Measurements from ENCODE around the gene AFF1.
"Not testable (repeated sequence)": the region's sequence is repeated elsewhere in the genome, so short reads cannot be mapped to it uniquely, and the experiment has no call there.

Gene AFF1

GRCh38 chr4:87055311-87055710 lies 120.5 kb downstream of the AFF1 start:
- DNase-seq (ENCODE audit: low read depth): no peak

DNA sequence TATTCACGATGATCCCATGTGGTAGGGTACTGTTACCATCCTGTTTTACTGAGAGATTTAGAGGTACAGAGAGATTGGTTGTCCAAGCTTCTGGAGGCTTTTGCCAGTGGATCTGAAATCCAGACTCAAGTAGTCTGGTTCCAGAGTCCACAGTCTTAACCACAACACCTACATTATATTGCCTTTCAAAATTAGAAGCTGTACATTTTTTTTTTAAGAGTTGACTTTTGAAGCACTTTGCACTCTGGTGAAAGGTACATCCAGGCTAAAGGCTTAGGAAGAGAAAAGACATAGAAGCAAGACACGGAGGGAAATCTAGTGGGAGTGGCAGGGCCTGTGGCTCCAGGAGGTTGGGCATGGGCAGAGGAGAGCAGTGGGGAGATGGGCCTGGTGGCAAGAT lies 122.1 kb downstream of the AFF1 start:
- no peak for DNase-seq (ENCODE audit: low read depth)

GRCh38 chr4:87057835-87058355 lies 123.1 kb downstream of the AFF1 start:
- no peak for DNase-seq (ENCODE audit: low read depth)

DNA sequence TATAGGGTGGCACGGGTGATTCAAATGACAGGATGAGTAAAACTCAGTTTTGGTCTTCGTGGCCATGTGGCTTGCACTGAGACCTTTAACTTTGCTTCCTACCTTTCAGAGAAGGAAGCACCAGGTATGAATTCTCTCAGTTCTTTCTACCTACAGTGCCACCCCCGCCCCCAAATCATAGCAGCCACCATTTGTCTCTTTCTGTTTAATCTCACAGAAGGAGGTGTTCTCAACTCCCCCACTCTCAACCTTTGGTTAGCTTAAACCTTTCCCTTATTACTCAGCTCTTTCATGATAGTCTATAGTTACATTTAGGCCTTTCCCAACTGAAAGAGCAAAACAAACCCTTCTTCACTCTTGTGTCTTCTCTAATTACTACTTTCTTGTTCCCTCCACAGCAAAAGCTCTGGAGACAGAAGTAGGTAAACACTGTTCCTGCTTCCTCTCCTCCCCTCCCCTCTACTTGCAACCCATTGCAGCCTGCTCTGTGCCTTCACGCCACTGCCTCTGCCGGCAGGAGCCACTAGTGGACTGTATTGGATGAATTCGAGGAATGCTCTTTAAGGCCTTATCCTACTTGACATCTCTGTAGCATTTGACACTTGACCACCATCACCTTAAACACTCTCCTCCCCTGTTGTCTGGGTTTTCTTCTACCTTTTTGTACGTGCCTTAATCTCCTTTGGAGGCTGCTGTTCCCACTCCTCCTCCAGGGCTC lies 123.7 kb downstream of the AFF1 start:
- DNase-seq (ENCODE audit: low read depth): no peak

DNA sequence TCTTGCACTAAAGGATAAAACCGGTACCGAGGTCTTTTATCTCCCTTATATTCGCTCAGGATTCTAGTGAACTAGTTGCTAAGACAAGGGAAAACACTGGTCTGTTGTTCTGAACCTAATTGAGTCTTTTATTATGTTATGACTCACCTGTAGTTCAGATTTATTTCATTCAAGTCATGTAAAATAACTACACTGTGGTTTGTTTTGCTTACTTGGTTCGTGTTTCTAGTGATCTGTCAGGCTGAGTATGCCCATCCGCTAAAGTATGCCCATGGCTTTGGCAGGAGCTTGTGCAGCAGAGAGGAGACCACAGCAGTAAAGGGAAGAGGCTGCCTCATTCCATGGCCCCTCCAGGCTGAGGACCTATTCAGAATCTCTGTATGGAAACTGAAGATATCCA lies 126.1 kb downstream of the AFF1 start:
- no peak for DNase-seq (ENCODE audit: low read depth)

DNA sequence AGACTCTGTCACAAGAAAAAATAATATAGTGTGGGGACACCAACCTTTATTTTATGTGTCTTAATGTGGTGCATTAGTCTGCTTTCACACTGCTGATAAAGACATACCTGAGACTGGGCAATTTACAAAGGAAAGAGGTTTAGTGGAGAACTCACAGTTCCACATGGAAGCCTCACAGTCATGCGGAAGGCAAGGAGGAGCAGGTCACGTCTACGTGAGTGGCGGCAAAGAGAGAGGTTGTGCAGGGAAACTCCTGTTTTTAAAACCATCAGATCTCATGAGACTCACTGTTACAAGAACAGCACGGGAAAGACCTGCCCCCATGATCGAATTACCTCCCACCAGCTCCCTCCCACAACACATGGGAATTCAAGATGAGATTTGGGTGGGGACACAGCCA lies 130.2 kb downstream of the AFF1 start:
- no peak for DNase-seq (ENCODE audit: low read depth)

- no peak for DNase-seq (ENCODE audit: low read depth)
These were observed 131.8 kb downstream of the AFF1 start for GRCh38 chr4:87066403-87067123.

DNA sequence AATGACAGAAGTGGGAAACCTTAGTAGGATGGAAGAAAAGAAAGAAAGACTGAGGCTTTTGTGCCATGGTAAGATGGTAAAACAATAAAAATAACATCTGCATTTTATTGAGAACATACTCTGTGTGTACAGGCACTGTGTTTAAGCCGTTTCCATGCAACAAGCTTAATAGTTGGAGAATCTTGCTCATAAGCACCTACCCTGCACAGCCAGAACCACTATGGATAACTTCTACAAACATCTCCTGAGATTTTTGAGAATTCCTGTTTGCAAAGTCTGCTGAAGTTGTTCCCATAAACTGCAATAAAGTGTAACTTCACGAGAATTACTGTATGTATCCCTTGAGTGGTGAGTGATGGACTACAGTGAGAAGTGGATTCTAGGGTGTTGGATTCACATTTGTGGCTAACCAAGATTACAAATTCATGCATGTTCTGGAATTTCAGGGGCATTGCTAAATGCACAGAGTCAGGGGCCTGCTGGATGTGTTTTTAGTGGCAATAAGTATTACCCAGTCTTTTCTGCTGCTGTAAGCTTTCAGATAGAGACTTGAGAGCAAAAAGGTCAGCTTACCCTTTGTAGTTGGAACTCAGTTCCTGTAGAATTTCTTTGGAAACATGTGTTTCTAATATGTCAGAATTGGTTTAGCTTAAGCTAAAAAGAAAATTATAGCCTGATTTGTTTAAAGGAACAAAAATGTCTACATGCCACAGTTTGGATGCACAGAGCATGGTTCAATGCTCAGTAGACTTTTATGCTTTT lies 132.5 kb downstream of the AFF1 start:
- no peak for DNase-seq (ENCODE audit: low read depth)

GRCh38 chr4:87068583-87069021 lies 133.8 kb downstream of the AFF1 start:
- DNase-seq (ENCODE audit: low read depth): peak; percentile 85

DNA sequence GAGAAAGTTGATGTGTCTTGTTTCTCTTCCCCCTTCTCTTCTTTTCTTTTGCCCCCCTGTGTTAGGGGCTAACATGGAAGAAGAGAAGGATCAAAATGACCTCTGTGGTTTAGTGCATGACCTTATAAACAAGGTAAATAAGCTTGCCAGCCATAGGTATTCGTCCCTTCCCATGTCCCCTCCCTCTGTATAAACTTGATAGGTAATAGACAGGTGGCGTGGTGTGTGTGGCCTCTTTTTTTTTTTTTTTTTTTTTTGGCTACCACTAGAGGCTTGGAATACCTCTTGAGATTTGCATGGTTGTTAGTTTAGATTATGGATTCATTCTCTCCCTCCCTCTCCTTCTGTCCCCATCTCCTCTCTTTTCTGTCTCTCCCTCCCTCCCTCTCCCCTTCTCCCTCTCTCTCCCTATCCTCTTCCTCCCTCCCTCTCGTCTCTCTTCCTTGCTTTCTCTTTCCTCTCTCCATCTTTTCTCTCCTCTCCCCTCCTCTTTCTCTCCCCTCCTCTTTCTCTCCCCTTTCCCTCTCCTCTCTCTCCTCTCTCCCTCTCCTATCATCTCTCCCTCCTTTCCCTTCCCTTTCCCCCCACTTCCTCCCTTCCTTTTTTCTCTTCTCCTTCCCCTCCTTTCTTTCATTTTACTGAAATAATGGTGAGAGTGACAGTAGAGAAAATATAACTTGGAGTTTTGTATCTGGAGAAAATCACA lies 134.4 kb downstream of the AFF1 start:
- DNase-seq (ENCODE audit: low read depth): no peak

GRCh38 chr4:87071401-87071800 lies 136.6 kb downstream of the AFF1 start:
- DNase-seq (ENCODE audit: low read depth): no peak

- DNase-seq (ENCODE audit: low read depth): not testable (repeated sequence)
These were observed 137.7 kb downstream of the AFF1 start for GRCh38 chr4:87072545-87072944.

GRCh38 chr4:87073199-87074120 lies 138.6 kb downstream of the AFF1 start:
- DNase-seq (ENCODE audit: low read depth): no peak

DNA sequence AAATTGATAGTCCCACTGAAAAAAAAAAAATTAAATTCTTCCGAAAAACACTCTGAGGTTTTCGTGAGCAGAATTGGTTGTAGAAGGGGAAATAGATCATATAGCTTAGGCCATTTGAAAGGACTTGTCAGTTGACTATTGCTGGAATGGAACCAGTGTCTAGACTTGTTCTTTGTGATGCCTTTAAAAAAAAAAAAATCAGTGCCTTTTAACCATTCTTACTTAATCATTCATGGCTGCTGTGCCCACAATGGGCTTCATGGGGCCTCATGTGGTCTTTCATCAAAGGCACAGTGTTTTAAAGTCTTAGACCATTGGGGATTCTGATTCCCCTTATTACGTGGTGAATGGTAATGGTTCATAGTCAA lies 139.3 kb downstream of the AFF1 start:
- DNase-seq (ENCODE audit: low read depth): no peak

GRCh38 chr4:87075876-87076275 lies 141.1 kb downstream of the AFF1 start:
- DNase-seq (ENCODE audit: low read depth): no peak

- no peak for DNase-seq (ENCODE audit: low read depth)
These were observed 142.0 kb downstream of the AFF1 start for GRCh38 chr4:87076690-87077358.

DNA sequence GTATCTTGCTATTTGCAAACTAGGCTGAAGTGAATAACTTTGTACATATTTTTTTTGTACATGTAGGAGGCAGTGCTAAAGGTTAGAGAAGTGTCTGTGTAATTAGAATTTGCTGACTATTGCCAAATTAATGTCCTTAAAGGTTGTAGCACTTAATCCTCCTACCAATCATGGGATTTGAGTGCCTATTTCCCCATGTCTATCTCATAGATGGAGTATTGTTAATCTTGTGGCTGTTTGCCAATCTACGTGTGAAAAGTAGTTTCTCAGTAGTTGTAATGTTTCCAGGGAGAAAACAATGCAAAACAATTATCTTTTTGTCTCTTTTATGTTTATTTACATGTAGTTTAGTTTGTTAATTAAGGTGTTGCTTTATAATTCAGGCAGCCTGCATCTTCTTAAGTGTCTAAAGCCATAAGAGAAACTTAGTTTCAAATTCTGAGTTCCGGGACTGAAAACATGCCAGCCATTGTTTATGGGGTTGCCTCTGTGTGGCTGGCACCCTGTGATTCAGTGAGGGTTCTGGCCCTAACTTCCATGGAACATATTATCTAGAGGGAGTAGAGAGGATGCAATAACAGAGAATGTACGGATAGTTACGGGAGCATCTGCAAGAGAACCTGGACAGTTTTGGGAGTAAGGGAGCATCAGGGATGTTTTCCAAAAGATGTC lies 143.2 kb downstream of the AFF1 start:
- DNase-seq (ENCODE audit: low read depth): no peak

DNA sequence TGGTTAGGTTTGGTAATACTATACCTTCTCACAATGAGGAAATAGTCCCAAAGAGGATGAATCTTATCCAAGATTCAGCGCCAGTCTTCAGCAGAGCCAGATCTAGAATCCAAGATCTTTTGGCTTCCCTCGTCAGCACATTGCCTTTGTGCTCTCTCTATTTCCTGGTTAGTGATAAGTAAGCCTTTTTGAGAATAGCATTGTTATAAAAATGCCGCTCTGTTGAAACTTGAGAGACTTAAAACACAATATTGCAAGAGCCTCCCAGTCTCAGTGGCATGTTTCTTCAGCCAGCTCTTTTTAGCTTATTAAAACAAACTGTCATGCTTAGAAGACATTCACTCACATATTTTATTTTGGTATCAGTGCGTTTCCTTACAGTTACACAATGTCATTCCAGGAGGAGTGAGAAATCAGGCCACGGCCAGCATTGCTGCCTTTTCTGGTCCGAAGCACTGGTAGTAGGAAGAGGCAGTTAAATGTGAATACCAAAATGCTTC lies 144.2 kb downstream of the AFF1 start:
- peak; percentile 57 for DNase-seq (ENCODE audit: low read depth)

- DNase-seq (ENCODE audit: low read depth): no peak
These were observed 145.2 kb downstream of the AFF1 start for GRCh38 chr4:87079967-87080366.

GRCh38 chr4:87080462-87080861 lies 145.7 kb downstream of the AFF1 start:
- no peak for DNase-seq (ENCODE audit: low read depth)

Data from fibroblast of the conjunctiva (primary cell).